ENCODE results near the gene MME. TPM values are rescaled to one million over a fixed set of nuclear protein-coding genes. Genes with fewer than 3 reads are reported as not detected.
A peak's percentile ranks its signal among the peaks of the same experiment; 100 is the strongest.

Gene MME
- total RNA-seq, 2 experiments from 2014 or later = 84.4 to 118 TPM

- Histone ChIP-seq H3K4me2 (ENCODE audit: low read length) (no peak overlapping the region), H3K79me2 (ENCODE audit: insufficient read depth, low read depth, low read length) (no peaks in the 10 kb centered on the region), H2AFZ (ENCODE audit: low read length) (peak overlapping the region; percentile 40; the same call in 1 of the 2 replicates), H3K36me3 (ENCODE audit: insufficient read depth, low read length) (no peaks in the 10 kb centered on the region), H3K9me3 (ENCODE audit: low read length) (0 out of 2 replicates have a peak, but pooled peaks cover 4% of the 10 kb centered on the region), H3K4me3 (ENCODE audit: low read depth, low read length, poor library complexity, severe bottlenecking) (no peak overlapping the region), H3K27ac (ENCODE audit: low read depth, low read length, poor library complexity, severe bottlenecking) (no peak overlapping the region), H3K4me1 (ENCODE audit: insufficient read depth, low read length, poor library complexity, severe bottlenecking) (peaks cover 17% of the 10 kb centered on the region), H4K20me1 (ENCODE audit: insufficient read depth, low read length) (no peaks in the 10 kb centered on the region), H3K9me2 (ENCODE audit: insufficient read depth, low read length) (no peaks in the 10 kb centered on the region)
- intact Hi-C loops (cut with micrococcal nuclease; ENCODE audit: unreplicated experiment) = loop anchor here (1.0 kb wide), 1 partner anchor 45 kb away; no protein-coding TSS in a partner anchor
- TF ChIP-seq EZH2phosphoT487 (IDR thresholded peaks at IDR 0.05; ENCODE audit: borderline replicate concordance, low read depth, low read length) (no peak), CTCF (conservative IDR thresholded peaks at IDR 0.05; ENCODE audit: low read length) (no peak)
- no peak for DNase-seq (ENCODE audit: low spot score)
- ChIA-PET POLR2A (interaction anchor here (1.0 to 1.5 kb wide), 6 partner anchors 9 to 113 kb away, joined by 3 to 5 read pairs (median 4); no protein-coding TSS in a partner anchor), CTCF (ENCODE audit: unreplicated experiment) (no interaction called here)
- no TSS peak for BruUV-seq (replicated peaks)
Observed at GRCh38 chr3:155069729-155070128, 10.4 kb upstream of the MME start.

- H3K27ac ChIP-seq (ENCODE audit: low read depth, low read length, poor library complexity, severe bottlenecking) = no peak overlapping the region
- no peak overlapping the region for H3K4me2 ChIP-seq (ENCODE audit: low read length)
- DNase-seq (ENCODE audit: low spot score) = no peak
- H3K9me3 ChIP-seq (ENCODE audit: low read length) = peaks cover 8% of the 10 kb centered on the region; the same call in 1 of the 2 replicates
- H4K20me1 ChIP-seq (ENCODE audit: insufficient read depth, low read length) = no peaks in the 10 kb centered on the region
- no TSS peak for BruUV-seq (replicated peaks)
- peak overlapping the region; percentile 40; the same call in 1 of the 2 replicates for H2AFZ ChIP-seq (ENCODE audit: low read length)
- CTCF ChIA-PET (ENCODE audit: unreplicated experiment) = no interaction called here
- intact Hi-C loops (cut with micrococcal nuclease; ENCODE audit: unreplicated experiment) = loop anchor here (1.0 kb wide), 1 partner anchor 46 kb away; no protein-coding TSS in a partner anchor
- TF ChIP-seq CTCF (conservative IDR thresholded peaks at IDR 0.05; ENCODE audit: low read length) (no peak), EZH2phosphoT487 (IDR thresholded peaks at IDR 0.05; ENCODE audit: borderline replicate concordance, low read depth, low read length) (no peak)
- no peaks in the 10 kb centered on the region for H3K9me2 ChIP-seq (ENCODE audit: insufficient read depth, low read length)
- POLR2A ChIA-PET = interaction anchor here (0.6 to 1.5 kb wide), 7 partner anchors 8 to 1473 kb away, joined by 3 to 5 read pairs (median 3); no protein-coding TSS in a partner anchor
- H3K36me3 ChIP-seq (ENCODE audit: insufficient read depth, low read length) = no peaks in the 10 kb centered on the region
- no peak overlapping the region for H3K4me3 ChIP-seq (ENCODE audit: low read depth, low read length, poor library complexity, severe bottlenecking)
- no peaks in the 10 kb centered on the region for H3K79me2 ChIP-seq (ENCODE audit: insufficient read depth, low read depth, low read length)
- H3K4me1 ChIP-seq (ENCODE audit: insufficient read depth, low read length, poor library complexity, severe bottlenecking) = peaks cover 12% of the 10 kb centered on the region
Observed at GRCh38 chr3:155070316-155070715, 9.8 kb upstream of the MME start.

- TF ChIP-seq EZH2phosphoT487 (IDR thresholded peaks at IDR 0.05; ENCODE audit: borderline replicate concordance, low read depth, low read length) = no peak
- TF ChIP-seq CTCF (conservative IDR thresholded peaks at IDR 0.05; ENCODE audit: low read length) = no peak
- intact Hi-C loops (cut with micrococcal nuclease; ENCODE audit: unreplicated experiment) = loop anchor here (1.0 kb wide), 1 partner anchor 47 kb away; no protein-coding TSS in a partner anchor
- no TSS peak for BruUV-seq (replicated peaks)
- Histone ChIP-seq H3K27ac (ENCODE audit: low read depth, low read length, poor library complexity, severe bottlenecking) (no peak overlapping the region), H4K20me1 (ENCODE audit: insufficient read depth, low read length) (no peaks in the 10 kb centered on the region), H3K4me2 (ENCODE audit: low read length) (no peak overlapping the region), H2AFZ (ENCODE audit: low read length) (peak overlapping the region; percentile 40; the same call in 1 of the 2 replicates), H3K9me3 (ENCODE audit: low read length) (peaks cover 14% of the 10 kb centered on the region; the same call in 1 of the 2 replicates), H3K36me3 (ENCODE audit: insufficient read depth, low read length) (no peaks in the 10 kb centered on the region; the same call in 1 of the 2 replicates), H3K4me3 (ENCODE audit: low read depth, low read length, poor library complexity, severe bottlenecking) (no peak overlapping the region), H3K79me2 (ENCODE audit: insufficient read depth, low read depth, low read length) (no peaks in the 10 kb centered on the region), H3K4me1 (ENCODE audit: insufficient read depth, low read length, poor library complexity, severe bottlenecking) (peaks cover 6% of the 10 kb centered on the region), H3K9me2 (ENCODE audit: insufficient read depth, low read length) (no peaks in the 10 kb centered on the region)
- CTCF ChIA-PET (ENCODE audit: unreplicated experiment) = no interaction called here
- POLR2A ChIA-PET = interaction anchor here (0.9 to 1.2 kb wide), 2 partner anchors 10 to 19 kb away, joined by 3 to 5 read pairs; no protein-coding TSS in a partner anchor
- no peak for DNase-seq (ENCODE audit: low spot score)
Observed at GRCh38 chr3:155070932-155071387, 9.2 kb upstream of the MME start.
